Neural cell (in vitro differentiated cells): ENCODE measurements around the gene PXK. TPM values are rescaled to one million over a fixed set of nuclear protein-coding genes. Genes with fewer than 3 reads are reported as not detected.

Experiments
- H2AFZ ChIP-seq: fragments of 200-600, 300-800 bp; sonication (generic), shearing (Covaris generic); 2 replicates; pipeline ENCODE4 v1.6.0; 2014; ENCODE audit warnings: low read depth, mild to moderate bottlenecking, antibody characterized with exemption, low read length, moderate library complexity
- H3F3A ChIP-seq: fragments of 200-600 bp; shearing (Covaris generic); 2 replicates; pipeline ENCODE4 v1.6.1; 2016; ENCODE audit warnings: mild to moderate bottlenecking, moderate library complexity, mixed read lengths, antibody characterized with exemption, low read length; ENCODE audit not compliant: insufficient read depth, poor library complexity, severe bottlenecking
- H3K27ac ChIP-seq: fragments of 200-600, 300-800 bp; sonication (generic), shearing (Covaris generic); 2 replicates; pipeline ENCODE4 v1.5.1; 2014; ENCODE audit warnings: mild to moderate bottlenecking, low read length, moderate library complexity
- H3K27me3 ChIP-seq: fragments of 300-800, 200-600 bp; sonication (generic), shearing (Covaris generic); 2 replicates; pipeline ENCODE4 v1.6.0; 2014; ENCODE audit warnings: mild to moderate bottlenecking, low read depth, low read length, moderate library complexity; ENCODE audit not compliant: insufficient read depth
- H3K36me3 ChIP-seq: fragments of 300-800, 200-600 bp; sonication (generic), shearing (Covaris generic); 2 replicates; pipeline ENCODE4 v1.5.1; 2014; ENCODE audit warnings: mild to moderate bottlenecking, antibody characterized with exemption, low read length, moderate library complexity; ENCODE audit not compliant: insufficient read depth
- H3K4me2 ChIP-seq: fragments of 300-800, 200-600 bp; sonication (generic), shearing (Covaris generic); 2 replicates; pipeline ENCODE4 v1.6.0; 2014; ENCODE audit warnings: mild to moderate bottlenecking, low read length
- H3K4me3 ChIP-seq: fragments of 300-800, 200-600 bp; sonication (generic), shearing (Covaris generic); 2 replicates; pipeline ENCODE4 v1.5.1; 2014; ENCODE audit warnings: mild to moderate bottlenecking, low read length, moderate library complexity
- H3K79me2 ChIP-seq: fragments of 200-600 bp; shearing (Covaris generic); replicated peaks from 2 replicates; pipeline ENCODE4 v1.6.0; 2014; ENCODE audit warnings: mild to moderate bottlenecking, low read length, moderate library complexity; ENCODE audit not compliant: insufficient read depth
- H3K9ac ChIP-seq: fragments of 300-800, 200-600 bp; sonication (generic), shearing (Covaris generic); 2 replicates; pipeline ENCODE4 v1.6.1; 2016; ENCODE audit warnings: mild to moderate bottlenecking, low read length, mixed read lengths
- H3K9me2 ChIP-seq: fragments of 200-600 bp; shearing (Covaris generic); 2 replicates; pipeline ENCODE4 v1.6.1; 2016; ENCODE audit warnings: mild to moderate bottlenecking, low read length, mixed read lengths; ENCODE audit not compliant: insufficient read depth
- H3K9me3 ChIP-seq: fragments of 200-600, 300-800 bp; sonication (generic), shearing (Covaris generic); 2 replicates; pipeline ENCODE4 v1.6.1; 2016; ENCODE audit warnings: mild to moderate bottlenecking, mixed run types, low read length, moderate library complexity, mixed read lengths
- H4K20me1 ChIP-seq: fragments of 200-600 bp; shearing (Covaris generic); 2 replicates; pipeline ENCODE4 v1.6.1; 2016; ENCODE audit warnings: mild to moderate bottlenecking, mixed run types; ENCODE audit not compliant: insufficient read depth
- CTCF ChIP-seq: fragments of 450-650 bp; IDR thresholded peaks from 2 replicates; pipeline ENCODE4 v1.5.1; 2014; ENCODE audit warnings: antibody characterized with exemption, mild to moderate bottlenecking, moderate library complexity; ENCODE audit not compliant: poor library complexity, severe bottlenecking
- EP300 ChIP-seq: fragments of 450-650 bp; conservative IDR thresholded peaks from 2 replicates; pipeline ENCODE4 v1.6.1; 2014; ENCODE audit warnings: antibody characterized with exemption, mild to moderate bottlenecking, moderate library complexity; ENCODE audit not compliant: poor library complexity, severe bottlenecking
- EZH2 ChIP-seq: fragments of 200-600, 300-800 bp; shearing (Covaris generic), sonication (generic); IDR thresholded peaks from 2 replicates; pipeline ENCODE4 v1.6.1; 2014; ENCODE audit warnings: antibody characterized with exemption, low read length, borderline replicate concordance, mild to moderate bottlenecking; ENCODE audit not compliant: insufficient read depth, poor library complexity, severe bottlenecking
- MXI1 ChIP-seq: fragments of 450-650 bp; conservative IDR thresholded peaks from 2 replicates; pipeline ENCODE4 v1.6.1; 2014; ENCODE audit warnings: antibody characterized with exemption, mild to moderate bottlenecking; ENCODE audit not compliant: poor library complexity, severe bottlenecking
- POLR2AphosphoS5 ChIP-seq: IDR thresholded peaks from 2 replicates; pipeline ENCODE4 v1.6.1; 2012
- RAD21 ChIP-seq: fragments of 450-650 bp; conservative IDR thresholded peaks from 2 replicates; pipeline ENCODE4 v1.6.1; 2014; ENCODE audit warnings: antibody characterized with exemption, mild to moderate bottlenecking, moderate library complexity
- REST ChIP-seq: IDR thresholded peaks from 2 replicates; pipeline ENCODE4 v1.6.1; 2012; ENCODE audit warnings: borderline replicate concordance
- SMC3 ChIP-seq: fragments of 450-650 bp; conservative IDR thresholded peaks from 2 replicates; pipeline ENCODE4 v1.6.1; 2014; ENCODE audit warnings: antibody characterized with exemption, mild to moderate bottlenecking, moderate library complexity; ENCODE audit not compliant: poor library complexity
- TAF1 ChIP-seq: IDR thresholded peaks from 2 replicates; pipeline ENCODE4 v1.6.1; 2012; ENCODE audit warnings: low read depth
- polyA plus RNA-seq: library from polyadenylated mRNA; depleted of rRNA; stranded (reverse); fragments of >200 nt; gene quantifications from 2 replicates; pipeline ENCODE4 v1.2.3, GENCODE V29; 2014

The PXK gene
- polyA plus RNA-seq, 1 donor from 2014 or later, result 37.7 TPM

- Histone ChIP-seq H3K9me3 (no peaks in the 10 kb centered on the region), H3K27ac (peak overlapping the region; percentile 83), H3K79me2 (no peaks in the 10 kb centered on the region), H3K9ac (peak overlapping the region; percentile 8), H2AFZ (no peak overlapping the region), H3K4me3 (peak overlapping the region; percentile 8), H3K36me3 (no peaks in the 10 kb centered on the region), H4K20me1 (no peaks in the 10 kb centered on the region), H3K4me2 (peak overlapping the region; percentile 25), H3F3A (no peaks in the 10 kb centered on the region), H3K27me3 (no peaks in the 10 kb centered on the region), H3K9me2 (no peaks in the 10 kb centered on the region)
- no peak for TF ChIP-seq POLR2AphosphoS5
These were observed 8.0 kb upstream of the PXK start for GRCh38 chr3:58324391-58325390.

- Histone ChIP-seq H3K9me3 (no peaks in the 10 kb centered on the region), H3K79me2 (no peaks in the 10 kb centered on the region), H2AFZ (no peak overlapping the region), H3K27ac (peak overlapping the region; percentile 83), H3K4me2 (no peak overlapping the region), H3K36me3 (no peaks in the 10 kb centered on the region), H3F3A (no peaks in the 10 kb centered on the region), H3K27me3 (no peaks in the 10 kb centered on the region), H4K20me1 (no peaks in the 10 kb centered on the region), H3K9ac (no peak overlapping the region), H3K4me3 (no peak overlapping the region), H3K9me2 (no peaks in the 10 kb centered on the region)
- no peak for TF ChIP-seq POLR2AphosphoS5
- TF ChIP-seq TAF1, result no peak
- no peak for TF ChIP-seq EZH2
- no peak for TF ChIP-seq REST
- no peak for TF ChIP-seq CTCF
- no peak for TF ChIP-seq RAD21
- no peak for TF ChIP-seq EP300
- no peak for TF ChIP-seq SMC3
- no peak for TF ChIP-seq MXI1
These were observed 7.1 kb upstream of the PXK start for GRCh38 chr3:58325525-58325992.
